ENCODE data around the gene FAM98B.

FAM98B gene

DNA sequence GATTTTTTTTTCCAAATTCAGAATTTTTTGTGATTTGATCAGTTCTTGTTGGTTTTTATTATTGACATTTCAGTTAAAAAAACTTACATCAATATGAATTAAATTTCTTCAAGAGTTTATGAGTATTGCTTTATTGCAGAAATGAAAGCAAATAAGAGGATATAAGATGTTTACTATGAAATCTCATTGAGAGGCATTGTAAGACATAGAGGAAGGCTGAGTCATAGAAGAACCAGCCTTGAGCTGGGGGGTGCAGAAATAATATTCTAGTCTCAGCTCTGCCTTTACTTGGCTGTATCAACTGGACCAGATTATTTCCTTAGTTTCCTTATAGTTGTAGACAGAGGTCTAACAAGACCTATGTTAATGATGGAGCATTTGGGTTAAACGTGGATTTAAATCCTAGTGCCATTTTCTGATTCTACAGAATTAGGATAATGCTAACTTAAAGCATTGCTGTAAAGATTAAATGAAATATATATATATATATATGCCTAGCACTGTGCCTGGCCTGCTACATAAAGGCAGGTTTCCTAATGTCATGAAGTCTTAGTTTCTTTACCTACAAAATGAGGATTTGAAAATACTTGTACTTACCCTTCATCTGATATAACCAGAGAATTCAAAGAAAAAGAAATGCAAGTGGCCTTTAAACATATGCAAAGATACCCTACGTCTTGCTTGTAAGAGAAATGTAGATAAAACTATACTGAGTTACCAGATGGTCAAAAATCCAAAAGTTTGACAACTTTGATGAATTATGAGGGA lies 7.3 kb downstream of the FAM98B start:
- DNase-seq (ENCODE audit: low spot score), result no peak

GRCh38 chr15:38463893-38464292 lies 10.0 kb downstream of the FAM98B start:
- no peak for DNase-seq (ENCODE audit: low spot score)

- DNase-seq (ENCODE audit: low spot score), result no peak
Observed at GRCh38 chr15:38464675-38465074, 10.7 kb downstream of the FAM98B start.

GRCh38 chr15:38470816-38471215 lies 16.9 kb downstream of the FAM98B start:
- DNase-seq (ENCODE audit: low spot score), result no peak

DNA sequence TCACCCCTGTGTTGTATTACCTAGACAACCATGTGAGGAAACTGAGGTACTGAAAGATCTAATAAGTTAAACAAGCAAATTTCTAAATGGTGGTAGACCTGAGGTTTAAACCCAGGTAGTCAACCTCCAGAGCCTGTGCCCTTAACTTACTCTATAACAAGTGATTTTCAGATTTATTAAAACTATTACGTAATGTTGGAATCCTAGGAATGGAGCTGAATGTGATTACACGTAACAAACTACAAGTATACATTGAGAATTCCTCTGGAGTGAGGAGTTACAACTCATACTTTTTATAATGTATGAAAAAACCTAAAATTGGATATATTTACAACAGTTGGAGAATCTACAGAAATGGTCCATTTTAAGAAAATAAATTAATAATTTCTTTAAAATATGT lies 18.0 kb downstream of the FAM98B start:
- no peak for DNase-seq (ENCODE audit: low spot score)

GRCh38 chr15:38474155-38474757 lies 20.3 kb downstream of the FAM98B start:
- peak; percentile 18 for DNase-seq (ENCODE audit: low spot score)

GRCh38 chr15:38475361-38475760 lies 21.4 kb downstream of the FAM98B start:
- DNase-seq (ENCODE audit: low spot score), result no peak

DNA sequence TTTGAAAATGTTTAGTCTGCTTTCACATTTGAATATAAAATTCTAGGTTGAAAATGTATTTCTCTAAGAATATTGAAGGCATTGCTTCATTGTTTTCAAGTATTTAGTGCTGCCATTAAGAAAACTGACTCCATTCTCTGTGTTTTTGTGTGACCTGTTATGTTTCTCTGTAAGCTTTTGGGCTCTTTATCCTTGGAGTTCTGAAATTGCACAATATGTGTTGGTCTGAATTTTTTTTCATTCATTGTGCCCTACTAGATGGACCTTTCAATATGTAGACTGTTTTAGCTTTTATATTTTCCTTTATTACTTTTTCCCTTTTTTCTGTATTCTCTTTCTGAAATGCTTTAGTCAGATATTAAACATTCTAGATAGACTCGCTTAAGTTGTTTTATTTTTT lies 22.2 kb downstream of the FAM98B start:
- no peak for DNase-seq (ENCODE audit: low spot score)

DNA sequence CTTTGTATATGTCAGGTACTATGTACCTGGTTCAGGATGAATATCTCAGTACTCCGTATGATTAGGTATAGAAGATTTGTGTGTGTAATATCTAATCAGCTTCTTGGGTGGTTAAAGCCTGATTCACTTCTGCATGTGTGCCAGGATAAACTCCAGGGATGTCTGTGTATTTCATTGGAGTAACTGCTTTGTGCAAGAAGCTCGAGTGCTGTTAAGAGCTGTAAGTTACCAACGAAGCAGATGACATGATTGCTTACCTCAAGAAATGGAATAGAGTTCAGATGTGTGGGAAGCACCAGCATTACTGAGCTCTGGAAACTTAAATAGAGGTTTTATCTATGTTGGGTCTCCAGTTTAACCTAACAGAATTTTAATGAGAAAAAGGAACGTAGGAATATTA lies 23.7 kb downstream of the FAM98B start:
- no peak for DNase-seq (ENCODE audit: low spot score)

DNA sequence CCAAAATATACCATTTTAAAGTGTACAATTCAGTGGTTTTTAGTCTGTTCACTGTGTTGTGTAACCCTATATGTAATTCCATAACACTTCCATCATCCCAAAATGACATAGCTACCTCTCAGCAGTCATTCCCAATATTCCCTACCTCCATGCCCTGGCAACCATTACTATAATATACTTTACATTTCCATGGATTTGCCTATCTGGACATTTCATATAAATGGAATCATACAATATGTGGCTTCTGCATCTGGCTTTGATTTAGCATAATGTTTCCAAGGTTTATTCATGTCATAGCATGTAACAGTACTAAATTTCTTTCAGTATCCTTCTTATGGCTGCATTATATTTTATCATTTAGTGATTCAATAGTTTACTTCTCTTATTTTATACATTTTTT lies 25.3 kb downstream of the FAM98B start:
- DNase-seq (ENCODE audit: low spot score), result no peak

- no peak for DNase-seq (ENCODE audit: low spot score)
Observed at GRCh38 chr15:38479756-38480155, 25.8 kb downstream of the FAM98B start.

GRCh38 chr15:38481113-38481512 lies 27.2 kb downstream of the FAM98B start:
- no peak for DNase-seq (ENCODE audit: low spot score)

DNA sequence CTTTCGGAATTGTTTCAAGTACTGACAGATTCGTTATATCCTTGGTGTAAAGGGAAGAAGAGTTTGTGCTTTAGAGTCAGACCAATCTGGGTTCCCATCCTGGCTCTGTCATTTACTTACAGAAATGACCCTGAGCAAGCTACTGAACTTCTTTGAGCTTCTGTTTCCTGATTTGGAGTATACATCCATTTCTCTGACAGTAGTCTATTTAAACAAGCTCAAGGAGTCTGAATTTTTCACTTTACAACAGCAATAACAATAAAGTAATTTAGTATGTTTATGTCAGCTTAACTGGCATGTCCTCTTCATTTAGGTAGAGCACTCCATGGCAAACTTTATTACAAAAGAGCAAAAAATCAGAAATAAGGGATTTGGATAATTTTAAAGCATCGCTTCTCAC lies 27.8 kb downstream of the FAM98B start:
- no peak for DNase-seq (ENCODE audit: low spot score)

DNA sequence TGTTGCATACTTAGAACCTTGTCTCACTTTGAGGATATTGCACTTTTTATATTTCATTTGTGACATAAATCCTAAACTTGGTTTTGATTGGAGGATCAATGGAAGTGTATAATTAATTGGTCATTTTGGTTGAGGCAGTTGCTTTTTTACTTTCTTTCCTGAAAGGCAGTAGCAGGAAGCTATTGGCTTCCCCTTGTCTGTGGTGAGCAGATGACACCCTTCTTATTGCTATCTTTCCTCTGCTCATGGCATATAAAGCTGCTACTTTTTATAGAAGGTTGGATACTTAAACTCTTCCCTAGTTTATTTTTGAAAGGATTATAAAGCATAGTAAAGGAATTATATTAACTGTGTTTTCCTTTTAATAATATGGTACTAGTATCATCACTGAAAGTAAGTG lies 28.6 kb downstream of the FAM98B start:
- DNase-seq (ENCODE audit: low spot score), result no peak

DNA sequence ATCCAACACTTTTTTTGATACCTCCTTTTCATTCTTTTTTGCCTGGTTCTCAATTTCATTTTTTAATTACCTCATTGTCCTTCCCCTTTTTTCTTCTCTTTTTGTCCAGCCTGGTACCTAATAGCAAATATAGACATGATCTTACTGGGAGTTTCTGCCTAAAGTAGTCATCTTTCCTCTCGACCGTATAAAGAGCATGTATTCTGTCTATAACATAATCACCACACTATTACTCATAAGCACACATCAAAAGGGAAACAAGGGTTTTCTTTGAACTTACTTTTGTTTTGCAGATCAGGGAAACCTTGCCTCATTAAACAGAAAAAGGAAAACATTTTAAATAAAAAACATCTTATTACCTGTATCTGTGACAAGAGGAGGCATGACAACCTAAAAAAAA lies 33.0 kb downstream of the FAM98B start:
- peak; percentile 28 for DNase-seq (ENCODE audit: low spot score)

- no peak for DNase-seq (ENCODE audit: low spot score)
Observed at GRCh38 chr15:38487378-38487777, 33.5 kb downstream of the FAM98B start.

GRCh38 chr15:38490242-38490922 lies 36.5 kb downstream of the FAM98B start:
- DNase-seq (ENCODE audit: low spot score), result no peak

DNA sequence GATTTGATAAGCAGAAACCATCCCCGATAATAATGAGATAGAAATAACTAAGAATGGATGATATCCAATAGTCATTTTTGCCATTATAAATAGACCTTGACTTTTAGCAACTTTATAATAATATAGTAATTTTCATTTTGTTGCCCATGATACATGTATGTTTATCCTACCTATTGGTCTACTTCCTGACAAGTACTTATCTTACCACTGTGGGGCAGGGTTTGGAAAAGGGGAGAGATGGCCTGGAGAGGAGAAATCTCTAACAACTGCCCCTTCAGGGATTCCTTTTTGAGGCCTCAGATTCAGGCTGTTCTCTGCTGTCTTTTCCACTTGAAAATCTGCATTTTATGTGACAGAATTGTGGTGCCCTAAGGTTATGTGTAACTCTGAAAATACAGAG lies 42.2 kb downstream of the FAM98B start:
- DNase-seq (ENCODE audit: low spot score), result no peak

GRCh38 chr15:38499651-38500050 lies 45.7 kb downstream of the FAM98B start:
- DNase-seq (ENCODE audit: low spot score), result no peak

DNA sequence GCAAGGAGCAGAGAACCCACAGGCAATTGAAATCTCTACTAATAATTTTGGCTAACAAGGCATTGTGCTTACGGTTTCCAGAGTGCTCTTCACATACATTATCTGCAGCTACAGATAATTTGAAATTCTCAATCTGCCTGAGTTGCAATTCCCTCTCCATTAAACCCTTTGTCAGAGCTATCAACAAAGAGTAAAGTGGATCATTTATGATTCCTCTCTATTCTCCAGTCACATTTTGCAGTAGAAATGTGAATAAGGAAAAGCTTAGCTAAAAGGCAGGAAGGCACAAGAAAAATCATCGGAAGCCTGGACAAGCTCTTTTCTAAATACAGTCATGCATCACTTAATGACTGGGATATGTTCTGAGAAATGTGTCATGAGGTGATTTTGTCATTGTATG lies 49.6 kb downstream of the FAM98B start:
- DNase-seq (ENCODE audit: low spot score), result no peak

- DNase-seq (ENCODE audit: low spot score), result no peak
Observed at GRCh38 chr15:38504680-38505467, 50.9 kb downstream of the FAM98B start.

GRCh38 chr15:38506997-38507396 lies 53.1 kb downstream of the FAM98B start:
- no peak for DNase-seq (ENCODE audit: low spot score)

- DNase-seq (ENCODE audit: low spot score), result no peak
Observed at GRCh38 chr15:38507570-38507969, 53.6 kb downstream of the FAM98B start.

Data from COLO829 (cell line).